HG02798 (cell line): ENCODE measurements around the gene PWWP2B.
A peak's percentile ranks its signal among the peaks of the same experiment; 100 is the strongest.

Experiments
- ATAC-seq: cut with Tn5 transposase; IDR thresholded peaks from one replicate; pipeline ENCODE4 v1.9.1; 2021; ENCODE audit warnings: mild to moderate bottlenecking; ENCODE audit not compliant: unreplicated experiment, poor library complexity

PWWP2B gene

GRCh38 chr10:132392184-132392800, 4.7 kb upstream of the PWWP2B start:
- ATAC-seq: no peak

GRCh38 chr10:132392811-132393694, 3.9 kb upstream of the PWWP2B start:
- ATAC-seq: no peak

- ATAC-seq: no peak
Observed at GRCh38 chr10:132393695-132394181, 3.3 kb upstream of the PWWP2B start.

- no peak for ATAC-seq
Observed at GRCh38 chr10:132394201-132394811, 2.7 kb upstream of the PWWP2B start.

GRCh38 chr10:132394936-132395703, 1.9 kb upstream of the PWWP2B start:
- no peak for ATAC-seq

GRCh38 chr10:132395704-132396493, 1.1 kb upstream of the PWWP2B start:
- no peak for ATAC-seq

GRCh38 chr10:132396494-132397035, 435 bp upstream of the PWWP2B start:
- ATAC-seq: no peak

GRCh38 chr10:132397671-132398565, 918 bp downstream of the PWWP2B start:
- ATAC-seq: peak; percentile 21

- no peak for ATAC-seq
Observed at GRCh38 chr10:132398566-132398991, 1.6 kb downstream of the PWWP2B start.

- ATAC-seq: no peak
Observed at GRCh38 chr10:132399117-132400035, 2.4 kb downstream of the PWWP2B start.

- ATAC-seq: no peak
Observed at GRCh38 chr10:132400041-132400546, 3.1 kb downstream of the PWWP2B start.

- ATAC-seq: no peak
Observed at GRCh38 chr10:132400547-132401151, 3.6 kb downstream of the PWWP2B start.

GRCh38 chr10:132401401-132402118, 4.6 kb downstream of the PWWP2B start:
- ATAC-seq: no peak

- ATAC-seq: no peak
Observed at GRCh38 chr10:132402781-132403241, 5.8 kb downstream of the PWWP2B start.

- no peak for ATAC-seq
Observed at GRCh38 chr10:132403511-132404168, 6.6 kb downstream of the PWWP2B start.
